ENCODE data around the gene ETS1. TPM values are rescaled to one million over a fixed set of nuclear protein-coding genes. Genes with fewer than 3 reads are reported as not detected.

ETS1 gene
- total and polyA plus RNA-seq, 2 experiments from 2014 or later: 25.6 to 52.6 TPM

GRCh38 chr11:128516886-128517285, 70.5 kb downstream of the ETS1 start (continued):
- no peak for TF ChIP-seq ZNF462 (CRISPR knock-in tag; IDR thresholded peaks at IDR 0.05)
- no peak for TF ChIP-seq NANOG (IDR thresholded peaks at IDR 0.05; ENCODE audit: borderline replicate concordance)

DNA sequence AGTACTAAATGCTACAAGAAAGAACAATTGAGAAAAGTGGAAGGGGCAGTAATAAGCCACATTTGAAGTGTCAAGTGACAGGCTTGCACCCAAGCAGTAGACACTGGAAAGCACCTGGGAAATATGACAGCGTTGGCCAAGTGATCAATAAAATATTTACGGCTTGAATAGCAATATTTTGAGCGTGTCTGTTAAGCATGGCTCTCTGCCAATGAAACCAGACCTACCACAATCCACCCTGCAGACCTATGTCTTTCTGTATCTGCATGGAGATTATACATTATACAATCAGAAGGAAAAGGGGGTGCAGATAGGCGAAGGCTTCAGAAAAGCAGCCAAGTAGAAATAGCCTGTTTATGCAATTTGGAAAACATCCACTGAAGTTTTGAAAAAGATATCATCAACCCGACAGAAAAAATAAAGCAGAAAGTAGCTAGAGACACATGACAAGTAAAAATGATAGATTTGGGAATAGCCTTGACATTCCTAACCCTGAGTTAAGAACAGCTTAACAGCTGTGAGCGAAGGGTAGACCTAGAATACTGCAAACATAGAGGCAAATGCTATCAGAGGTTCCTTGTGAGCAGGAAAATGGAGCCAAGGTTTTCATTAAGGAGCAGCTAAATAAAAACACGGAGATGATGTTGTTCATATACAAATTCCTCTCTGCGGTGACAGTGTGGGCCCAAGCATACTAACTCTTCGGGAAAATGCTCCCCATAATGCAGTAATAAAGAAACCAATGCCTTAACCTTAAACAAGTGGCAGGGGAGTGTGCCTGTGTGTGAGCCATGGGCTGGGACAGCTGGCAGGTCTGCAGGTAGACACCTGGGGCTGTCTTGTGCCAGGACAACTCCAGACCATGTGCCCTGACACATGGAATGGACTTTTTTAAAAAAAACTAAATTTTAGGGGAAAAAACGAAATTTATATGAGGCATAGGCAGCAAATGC, 71.3 kb downstream of the ETS1 start:
- Histone ChIP-seq H4K20me1 (replicated peaks; ENCODE audit: insufficient read depth) (peaks cover 28% of the 10 kb centered on the region), H3K79me2 (replicated peaks; ENCODE audit: insufficient read depth) (peaks cover 86% of the 10 kb centered on the region), H2AFZ (no peak overlapping the region), H3K27ac (ENCODE audit: low read depth) (no peak overlapping the region), H3K4me2 (peak overlapping the region; percentile 50; the same call in 1 of the 2 replicates), H3F3A (replicated peaks; ENCODE audit: low read depth) (no peaks in the 10 kb centered on the region), H3K27me3 (ENCODE audit: insufficient read depth) (peaks cover 7% of the 10 kb centered on the region), H3K36me3 (ENCODE audit: insufficient read depth) (no peaks in the 10 kb centered on the region), H3K4me1 (ENCODE audit: insufficient read depth) (peaks cover 60% of the 10 kb centered on the region), H3K9me2 (ENCODE audit: insufficient read depth) (no peaks in the 10 kb centered on the region), H3K4me3 (no peak overlapping the region)
- Mint-ChIP-seq H3K4me3 (no peak overlapping the region), H3K4me1 (peaks cover 44% of the 10 kb centered on the region), H3K27me3 (ENCODE audit: insufficient read depth, low read depth, poor library complexity) (peaks cover 8% of the 10 kb centered on the region), H3K36me3 (ENCODE audit: low read depth) (no peaks in the 10 kb centered on the region), H3K27ac (no peak overlapping the region), H3K9me3 (no peaks in the 10 kb centered on the region)
- DNase-seq (ENCODE audit: low spot score) (no peak), ATAC-seq (no peak)
- TF ChIP-seq ETS1 (IDR thresholded peaks at IDR 0.05): no peak
- TF ChIP-seq JUNB (IDR thresholded peaks at IDR 0.05; ENCODE audit: unreplicated experiment): no peak
- TF ChIP-seq ZNF331 (CRISPR knock-in tag; IDR thresholded peaks at IDR 0.05; ENCODE audit: low read depth): no peak
- TF ChIP-seq STAT1 (IDR thresholded peaks at IDR 0.05; ENCODE audit: unreplicated experiment): no peak
- TF ChIP-seq EZH2phosphoT487 (IDR thresholded peaks at IDR 0.05; ENCODE audit: unreplicated experiment): no peak
- no peak for TF ChIP-seq NANOG (IDR thresholded peaks at IDR 0.05; ENCODE audit: borderline replicate concordance)
- no peak for TF ChIP-seq EZH2 (IDR thresholded peaks at IDR 0.05; ENCODE audit: low read depth, unreplicated experiment)
- no peak for TF ChIP-seq CTCF (conservative IDR thresholded peaks at IDR 0.05; ENCODE audit: low read depth in 2 of 2)
- no peak for TF ChIP-seq CREB1 (CRISPR knock-in tag; IDR thresholded peaks at IDR 0.05; ENCODE audit: low read depth)
